Fibroblast of lung (primary cell): Measurements from ENCODE around the gene AMOTL1.

Experiments
- CTCF ChIP-seq, 2 donors: IDR thresholded peaks in 1 of 2; conservative IDR thresholded peaks in 1 of 2; 1 replicate in 1 of 2; 2 replicates in 1 of 2; pipeline ENCODE4 v1.5.1; 2011 to 2012; ENCODE audit warnings: low read length in 2 of 2, control low read depth in 1 of 2, inconsistent platforms in 1 of 2, low read depth in 1 of 2, mild to moderate bottlenecking in 1 of 2
- EZH2 ChIP-seq: IDR thresholded peaks from 2 replicates; pipeline ENCODE4 v1.5.1; 2012; ENCODE audit warnings: low read length, control low read depth, mild to moderate bottlenecking; ENCODE audit errors: missing control alignments

GRCh38 chr11:94920311-94920710 is 152.2 kb downstream of the AMOTL1 start:
- no peak for TF ChIP-seq CTCF (conservative IDR thresholded peaks at IDR 0.05 in 1 of 2, IDR thresholded peaks at IDR 0.05 in 1 of 2; ENCODE audit: low read depth in 1 of 2, low read length in 2 of 2)
- no peak for TF ChIP-seq EZH2
